Measurements from ENCODE around the gene DIP2A. TPM values are rescaled to one million over a fixed set of nuclear protein-coding genes. Genes with fewer than 3 reads are reported as not detected.
A peak's percentile ranks its signal among the peaks of the same experiment; 100 is the strongest.

Gene DIP2A
- total RNA-seq, 4 donors from 2014 or later = 19.9 to 40.8 (median 31.1) TPM

- no peak for ATAC-seq
- H3K4me3 ChIP-seq = no peak overlapping the region
- WGBS, 2 donors (ENCODE audit: low coverage in 1 of 2) = 91% methylated on average over 8 of the region's 16 CpGs; no CpG with 5 or more reads in 1 of the 2 donors
- H3K4me1 ChIP-seq = no peaks in the 10 kb centered on the region
- no peaks in the 10 kb centered on the region for H3K9me3 ChIP-seq
- no peaks in the 10 kb centered on the region for H3K27me3 ChIP-seq
- H3K27ac ChIP-seq = no peak overlapping the region
- peaks cover 0 to 100% of the 10 kb centered on the region in 2 donors for H3K36me3 ChIP-seq
- no peak for TF ChIP-seq POLR2A (IDR thresholded peaks at IDR 0.05)
- no peak for TF ChIP-seq EP300 (IDR thresholded peaks at IDR 0.05)
- no peak for TF ChIP-seq CTCF (IDR thresholded peaks at IDR 0.05)
- TF ChIP-seq POLR2AphosphoS5 (IDR thresholded peaks at IDR 0.05) = no peak
Measured at GRCh38 chr21:46555678-46556077, 97.0 kb downstream of the DIP2A start.

- WGBS, 2 donors (ENCODE audit: low coverage in 1 of 2) = 91 to 94% methylated on average over 5 to 12 of the region's 13 CpGs
- no peak for ATAC-seq
- H3K9me3 ChIP-seq = no peaks in the 10 kb centered on the region
- no peaks in the 10 kb centered on the region for H3K27me3 ChIP-seq
- no peaks in the 10 kb centered on the region for H3K4me1 ChIP-seq
- peaks cover 0 to 100% of the 10 kb centered on the region in 2 donors for H3K36me3 ChIP-seq
- H3K27ac ChIP-seq = no peak overlapping the region
- no peak overlapping the region for H3K4me3 ChIP-seq
- no peak for TF ChIP-seq CTCF (IDR thresholded peaks at IDR 0.05)
- no peak for TF ChIP-seq POLR2A (IDR thresholded peaks at IDR 0.05)
- TF ChIP-seq POLR2AphosphoS5 (IDR thresholded peaks at IDR 0.05) = no peak
Measured at GRCh38 chr21:46556802-46557201, 98.1 kb downstream of the DIP2A start.

GRCh38 chr21:46557469-46557868 is 98.8 kb downstream of the DIP2A start:
- Histone ChIP-seq H3K27ac (no peak overlapping the region), H3K4me1 (no peaks in the 10 kb centered on the region), H3K4me3 (no peak overlapping the region), H3K27me3 (no peaks in the 10 kb centered on the region), H3K9me3 (no peaks in the 10 kb centered on the region), H3K36me3 (peaks cover 0 to 100% of the 10 kb centered on the region in 2 donors)
- TF ChIP-seq EP300 (IDR thresholded peaks at IDR 0.05) = no peak
- TF ChIP-seq CTCF (IDR thresholded peaks at IDR 0.05) = no peak
- TF ChIP-seq POLR2A (IDR thresholded peaks at IDR 0.05) = no peak
- TF ChIP-seq POLR2AphosphoS5 (IDR thresholded peaks at IDR 0.05) = no peak
- WGBS, 2 donors (ENCODE audit: low coverage in 1 of 2) = 76 to 91% methylated on average over 3 to 8 of the region's 14 CpGs
- ATAC-seq = no peak

GRCh38 chr21:46557919-46558392 is 99.3 kb downstream of the DIP2A start:
- Histone ChIP-seq H3K27me3 (no peaks in the 10 kb centered on the region), H3K4me1 (no peaks in the 10 kb centered on the region), H3K36me3 (peaks cover 0 to 100% of the 10 kb centered on the region in 2 donors), H3K9me3 (no peaks in the 10 kb centered on the region), H3K4me3 (no peak overlapping the region), H3K27ac (no peak overlapping the region)
- no peak for ATAC-seq
- 89 to 96% methylated on average over 3 to 8 of the region's 26 CpGs for WGBS, 2 donors (ENCODE audit: low coverage in 1 of 2)
- TF ChIP-seq EP300 (IDR thresholded peaks at IDR 0.05) (no peak), POLR2AphosphoS5 (IDR thresholded peaks at IDR 0.05) (no peak), CTCF (IDR thresholded peaks at IDR 0.05) (no peak), POLR2A (IDR thresholded peaks at IDR 0.05) (no peak)

GRCh38 chr21:46559291-46559983 is 100.7 kb downstream of the DIP2A start:
- Histone ChIP-seq H3K36me3 (peaks cover 0 to 100% of the 10 kb centered on the region in 2 donors), H3K27me3 (no peaks in the 10 kb centered on the region), H3K4me3 (no peak overlapping the region), H3K4me1 (no peaks in the 10 kb centered on the region), H3K9me3 (no peaks in the 10 kb centered on the region), H3K27ac (peak overlapping the region in 1 of 4 donors; percentile 30)
- WGBS, 2 donors (ENCODE audit: low coverage in 1 of 2) = 59 to 87% methylated on average over 8 to 14 of the region's 16 CpGs
- ATAC-seq = no peak
- TF ChIP-seq POLR2A (IDR thresholded peaks at IDR 0.05) (no peak), POLR2AphosphoS5 (IDR thresholded peaks at IDR 0.05) (no peak), CTCF (IDR thresholded peaks at IDR 0.05) (no peak), EP300 (IDR thresholded peaks at IDR 0.05) (no peak)

Data from gastroesophageal sphincter (tissue), 4 donors.